HG03025 (cell line): ENCODE data around the gene AP1S3.
A peak's percentile ranks its signal among the peaks of the same experiment; 100 is the strongest.
"Not testable (repeated sequence)": the region's sequence is repeated elsewhere in the genome, so short reads cannot be mapped to it uniquely, and the experiment has no call there.

ENCODE experiments used
- ATAC-seq: cut with Tn5 transposase; IDR thresholded peaks from one replicate; pipeline ENCODE4 v1.9.1; 2021; ENCODE audit warnings: mild to moderate bottlenecking, moderate library complexity; ENCODE audit not compliant: unreplicated experiment, low FRiP score

The AP1S3 gene

DNA sequence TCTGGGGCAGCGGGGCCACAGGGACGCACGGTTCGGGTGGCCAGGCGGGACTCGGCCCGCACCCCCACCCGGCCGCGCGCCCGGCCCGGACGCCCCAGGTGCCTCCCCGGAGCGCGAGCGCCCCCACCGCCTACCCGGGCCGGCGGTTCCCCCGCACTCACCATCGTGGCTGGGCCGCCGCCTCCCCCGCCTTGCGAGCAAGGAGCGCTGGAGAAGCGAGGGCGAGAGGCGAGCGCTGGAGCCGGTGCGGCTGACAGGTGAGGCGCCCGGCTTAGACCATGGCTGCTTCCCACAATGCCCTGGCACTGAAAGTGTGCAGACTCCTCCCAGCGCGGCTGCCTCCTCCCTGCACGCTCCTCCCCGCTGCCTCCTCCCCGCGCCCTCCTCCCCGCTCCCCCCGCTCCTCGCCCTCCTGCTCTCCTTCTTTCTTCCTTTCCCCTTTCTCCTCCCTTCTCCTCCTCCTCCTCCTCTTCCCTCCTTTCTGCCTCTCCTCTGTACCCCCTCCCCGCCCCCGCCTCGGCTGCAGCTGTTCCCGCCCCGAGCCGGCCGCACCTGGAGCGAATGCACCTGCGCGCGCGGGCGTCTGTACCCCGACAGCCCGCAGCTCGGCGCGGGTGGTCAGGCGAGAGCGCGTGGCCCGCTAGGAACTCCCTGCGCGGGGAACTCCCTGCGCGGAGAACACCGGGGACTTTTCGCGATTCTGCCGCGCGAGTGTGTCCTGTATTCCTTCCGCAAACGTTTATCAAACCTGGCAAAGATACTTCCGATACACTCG, at the start of gene AP1S3:
TSS of gene AP1S3 (minus strand) at position 296 of the 775 bp plus-strand sequence. CDS start at position 164, 132 bp downstream.
- peak; percentile 73 for ATAC-seq

DNA sequence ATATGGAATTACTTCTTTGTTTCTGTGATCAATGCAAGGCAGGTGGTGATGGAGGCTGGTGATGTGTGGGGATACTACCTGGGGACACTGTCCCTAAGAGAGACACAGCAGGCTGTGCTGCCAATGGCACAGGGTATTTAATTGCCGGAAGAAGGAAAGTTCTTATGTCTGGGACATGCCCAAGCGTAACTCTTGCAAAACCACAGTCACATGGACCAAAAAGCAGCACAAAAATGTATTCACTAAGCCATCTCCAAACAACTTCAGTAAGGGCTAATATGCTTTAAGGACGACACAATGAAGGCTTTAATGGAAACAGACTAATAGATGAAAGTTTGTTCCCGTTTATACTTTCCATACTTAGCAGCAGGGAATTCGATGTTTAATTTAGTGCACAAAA, 49.7 kb upstream of the AP1S3 start:
- ATAC-seq = no peak

DNA sequence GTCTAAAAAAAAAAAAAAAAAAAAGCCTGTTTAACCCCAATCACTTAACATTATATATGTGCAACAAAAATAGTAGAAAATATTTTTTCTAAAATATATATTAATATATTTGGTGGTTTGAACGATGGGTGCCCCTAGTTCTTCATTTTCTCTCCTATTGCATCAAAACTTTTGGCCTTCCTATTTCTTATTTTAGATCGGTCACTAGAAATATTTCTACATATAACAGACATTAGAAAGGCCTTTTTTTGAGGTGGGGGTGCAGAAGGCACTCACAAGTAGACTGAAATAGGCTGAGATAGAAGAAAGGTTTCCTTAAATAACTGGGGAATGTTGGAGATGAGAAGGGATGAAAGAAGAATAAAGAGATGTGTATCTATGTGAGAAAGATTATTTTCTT, 49.3 kb upstream of the AP1S3 start:
- ATAC-seq = no peak

DNA sequence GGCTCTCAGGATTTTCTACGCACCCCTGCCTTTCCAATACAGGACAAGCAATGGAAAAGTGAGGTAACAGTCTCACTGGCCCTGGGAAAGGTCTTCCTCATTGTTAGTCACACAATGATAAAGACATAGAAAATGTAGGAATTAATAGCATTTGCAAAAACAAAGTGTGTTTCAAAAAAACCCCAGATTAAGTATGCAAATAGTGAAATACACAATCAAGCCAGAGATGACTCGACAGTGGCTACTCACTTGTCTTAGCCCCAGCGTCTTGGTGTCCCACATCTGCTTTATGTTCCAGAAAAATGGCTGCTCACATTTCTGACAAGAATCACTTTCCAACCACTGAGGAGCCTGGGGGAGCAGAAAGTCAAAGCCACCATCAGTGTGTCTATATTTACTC, 47.0 kb upstream of the AP1S3 start:
- ATAC-seq = peak; percentile 86

- ATAC-seq = no peak
Observed at GRCh38 chr2:223882715-223883114, 45.3 kb upstream of the AP1S3 start.

DNA sequence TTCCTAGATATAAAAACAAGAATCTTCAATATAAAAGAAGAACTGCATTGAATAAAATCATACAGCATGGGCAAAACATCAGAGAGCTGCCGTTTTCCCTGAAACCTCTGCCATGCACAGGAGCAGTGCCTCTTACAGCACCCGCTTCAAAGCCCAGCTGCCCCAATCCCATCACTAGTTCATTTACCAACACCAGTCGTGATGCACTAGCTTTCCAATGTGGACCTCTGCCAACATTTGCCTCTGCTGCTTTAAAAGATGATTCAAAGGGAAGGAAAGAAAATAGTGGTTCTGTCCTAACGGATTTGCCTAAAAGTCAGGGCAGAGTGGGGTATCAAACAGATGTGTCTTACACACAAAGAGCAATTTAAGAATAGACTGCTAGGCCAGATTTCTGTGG, 43.4 kb upstream of the AP1S3 start:
- ATAC-seq = no peak

DNA sequence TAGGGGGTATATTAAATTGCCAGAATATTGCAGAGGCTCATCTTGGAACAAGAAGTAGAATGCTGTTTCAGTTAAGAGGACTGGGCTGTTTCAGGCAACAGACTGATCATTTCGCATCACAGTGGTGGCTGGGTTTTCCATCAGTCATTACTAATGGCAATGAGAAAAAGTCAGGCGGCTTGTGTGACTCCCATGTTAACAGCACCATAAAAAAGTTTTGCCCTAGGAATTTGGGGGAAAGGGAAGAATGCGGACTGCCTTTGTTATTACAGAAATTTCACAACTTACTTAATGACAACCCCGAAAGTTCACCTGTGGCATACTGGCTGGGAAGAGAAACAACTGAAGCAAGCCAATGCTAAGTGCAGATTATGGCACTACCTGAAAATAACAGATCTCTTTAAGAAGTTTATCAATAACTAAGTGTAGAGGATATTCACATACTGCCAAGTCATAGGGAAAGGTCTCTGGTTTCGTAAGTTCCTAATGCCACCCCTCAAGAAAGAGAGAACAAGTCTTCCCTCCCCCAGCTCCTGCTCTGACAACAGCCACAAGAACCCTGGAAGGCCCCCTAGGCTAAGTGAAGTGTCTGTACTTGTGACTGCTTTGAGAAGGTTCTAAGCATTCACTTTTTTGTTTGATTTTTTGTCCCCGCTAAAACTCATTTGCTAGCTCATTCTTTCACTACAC, 40.5 kb upstream of the AP1S3 start:
- no peak for ATAC-seq

GRCh38 chr2:223873672-223874071, 36.3 kb upstream of the AP1S3 start:
- ATAC-seq = no peak

DNA sequence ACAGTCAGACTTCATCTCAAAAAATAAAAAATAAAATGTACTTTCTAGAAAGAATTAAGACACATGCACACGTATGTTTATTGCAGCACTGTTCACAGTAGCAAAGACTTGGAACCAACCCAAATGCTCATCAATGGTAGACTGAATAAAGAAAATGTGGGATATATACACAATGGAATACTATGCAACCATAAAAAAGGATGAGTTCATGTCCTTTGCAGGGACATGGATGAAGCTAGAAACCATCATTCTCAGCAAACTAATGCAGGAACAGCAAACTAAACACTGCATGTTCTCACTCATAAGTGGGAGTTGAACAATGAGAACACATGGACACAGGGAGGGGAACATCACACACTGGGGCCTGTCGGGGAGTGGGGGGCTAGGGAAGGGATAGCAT, 35.4 kb upstream of the AP1S3 start:
- not testable (repeated sequence) for ATAC-seq

GRCh38 chr2:223871661-223872060, 34.3 kb upstream of the AP1S3 start:
- not testable (repeated sequence) for ATAC-seq

DNA sequence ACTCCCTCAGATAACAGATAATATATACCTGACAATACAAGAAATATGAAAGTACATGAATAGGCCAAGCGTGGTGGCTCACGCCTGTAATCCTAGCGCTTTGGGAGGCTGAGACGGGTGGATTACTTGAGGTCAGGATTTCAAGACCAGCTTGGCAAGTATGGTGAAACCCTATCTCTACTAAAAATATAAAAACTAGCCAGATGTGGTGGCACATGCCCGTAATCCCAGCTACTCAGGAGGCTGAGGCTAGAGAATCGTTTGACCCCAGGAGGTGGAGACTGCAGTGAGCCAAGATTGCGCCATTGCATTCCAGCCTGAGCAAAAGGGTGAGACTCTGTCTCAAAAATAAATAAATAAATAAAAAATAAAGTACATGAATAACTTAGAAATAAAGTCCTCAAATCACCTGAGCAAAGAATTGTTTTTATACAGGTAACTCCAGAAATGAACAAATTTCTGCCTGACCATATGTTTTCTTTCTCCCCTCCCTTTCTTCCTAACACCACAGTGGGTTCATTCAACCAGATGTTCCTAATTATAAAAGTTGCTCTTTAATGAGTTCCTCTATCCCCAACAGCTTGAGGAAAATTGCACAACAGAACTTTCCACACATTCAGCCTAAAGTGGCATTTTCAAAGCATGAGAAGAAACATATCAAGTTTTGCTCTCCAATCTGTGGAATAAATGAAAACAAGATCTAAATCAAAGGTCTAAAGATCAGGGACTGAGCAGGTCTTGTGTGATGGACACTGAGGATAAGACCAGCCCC, 33.6 kb upstream of the AP1S3 start:
- no peak for ATAC-seq

- ATAC-seq = no peak
Observed at GRCh38 chr2:223868005-223868404, 30.6 kb upstream of the AP1S3 start.

- no peak for ATAC-seq
Observed at GRCh38 chr2:223865907-223866508, 28.6 kb upstream of the AP1S3 start.

GRCh38 chr2:223865124-223865523, 27.7 kb upstream of the AP1S3 start:
- ATAC-seq = no peak

DNA sequence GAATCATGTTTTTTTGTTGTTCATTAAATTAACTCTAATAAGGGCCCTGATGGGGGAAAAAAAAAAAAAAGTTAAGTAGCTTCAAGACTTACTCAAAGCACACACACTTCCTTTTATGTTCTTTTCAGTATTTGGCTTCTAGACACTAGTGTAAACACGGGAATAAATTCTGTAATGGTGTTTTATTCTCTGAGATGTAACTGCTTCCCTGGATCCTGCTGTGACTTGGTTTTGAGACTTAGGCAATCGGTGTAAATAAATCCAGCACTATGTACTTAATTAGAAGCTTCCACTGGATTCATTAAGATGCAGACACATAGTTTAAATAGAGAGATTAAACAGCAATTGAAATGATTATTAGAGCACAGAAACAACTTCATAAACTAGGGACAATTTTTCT, 26.1 kb upstream of the AP1S3 start:
- ATAC-seq = no peak

DNA sequence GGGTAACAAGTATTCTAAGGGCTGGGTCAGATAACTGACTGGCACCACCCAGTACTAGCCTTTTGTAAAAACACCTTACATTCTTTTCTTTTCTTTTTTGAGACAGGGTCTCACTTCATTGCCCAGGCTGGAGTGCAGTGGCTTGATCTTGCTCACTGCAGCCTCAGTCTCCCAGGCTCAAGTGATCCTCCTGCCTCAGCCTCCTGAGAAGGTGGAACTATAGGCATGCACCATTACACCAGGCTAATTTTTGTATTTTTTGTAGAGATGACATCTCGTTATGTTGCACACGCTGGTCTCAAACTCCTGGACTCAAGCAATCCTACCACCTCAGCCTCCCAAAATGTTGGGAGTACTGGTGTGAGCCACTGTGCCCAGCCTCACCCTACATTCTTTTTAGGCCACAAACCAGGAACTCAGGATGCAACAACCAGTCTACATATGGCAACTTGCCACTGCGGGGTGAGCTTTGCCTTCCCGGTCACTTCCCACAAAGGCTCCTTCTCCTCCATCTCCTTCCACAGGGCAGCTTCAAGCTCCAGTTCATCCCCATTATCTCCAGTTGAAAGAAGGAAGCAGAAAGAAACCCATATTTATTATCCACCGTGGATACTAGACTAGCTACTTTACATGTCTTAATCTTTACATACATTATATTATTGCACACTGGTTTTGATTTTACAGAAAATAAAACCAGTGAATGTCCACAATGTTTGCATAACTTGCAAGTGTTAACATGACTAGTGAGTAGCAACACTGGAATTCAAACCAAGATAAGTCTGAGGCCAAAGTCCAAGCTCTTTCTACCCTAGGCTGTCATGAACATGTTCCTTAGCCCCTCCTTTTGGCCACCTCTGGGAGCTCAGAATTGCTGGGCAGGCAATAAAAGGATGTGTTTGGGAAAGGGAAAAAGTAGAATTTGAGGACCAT, 23.7 kb upstream of the AP1S3 start:
- no peak for ATAC-seq

- no peak for ATAC-seq
Observed at GRCh38 chr2:223859070-223859469, 21.7 kb upstream of the AP1S3 start.

DNA sequence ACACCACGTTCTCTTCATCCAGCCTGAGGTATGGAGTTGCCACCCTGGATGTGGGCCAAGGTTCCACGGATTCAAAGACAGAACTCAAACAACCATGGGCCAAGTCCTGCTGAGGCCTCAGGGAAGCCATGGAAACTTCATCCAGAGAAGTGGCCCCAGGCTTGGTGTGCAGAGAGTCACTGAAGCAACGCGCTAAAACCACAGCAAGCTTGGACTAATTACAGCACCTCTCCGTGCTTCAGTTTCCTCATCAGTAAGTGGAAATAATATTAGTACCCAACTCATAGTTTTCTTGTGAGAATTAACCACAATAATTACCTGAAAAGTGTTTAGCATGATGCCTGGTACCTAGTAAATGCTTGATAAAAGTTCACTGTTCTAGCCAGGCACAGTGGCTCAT, 19.2 kb upstream of the AP1S3 start:
- no peak for ATAC-seq

DNA sequence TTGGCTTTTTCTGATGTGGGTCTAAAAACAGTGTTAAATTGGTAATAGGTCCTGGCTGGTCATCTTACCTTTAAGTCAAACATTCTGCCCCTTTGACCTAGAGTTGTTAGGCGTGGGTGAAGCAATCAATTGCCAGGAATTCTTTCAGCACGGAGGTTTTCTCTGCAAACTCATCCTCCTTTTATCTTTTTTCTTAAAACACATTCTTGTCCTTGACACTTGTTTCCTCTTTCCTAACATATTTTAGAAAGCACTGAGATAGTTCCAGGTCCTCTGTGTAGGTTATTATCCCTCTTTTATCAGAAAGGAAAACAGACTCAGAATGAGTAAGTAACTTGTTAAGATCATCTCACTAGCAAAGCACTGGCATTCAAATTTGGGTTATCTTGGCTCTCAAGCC, 18.6 kb upstream of the AP1S3 start:
- no peak for ATAC-seq

DNA sequence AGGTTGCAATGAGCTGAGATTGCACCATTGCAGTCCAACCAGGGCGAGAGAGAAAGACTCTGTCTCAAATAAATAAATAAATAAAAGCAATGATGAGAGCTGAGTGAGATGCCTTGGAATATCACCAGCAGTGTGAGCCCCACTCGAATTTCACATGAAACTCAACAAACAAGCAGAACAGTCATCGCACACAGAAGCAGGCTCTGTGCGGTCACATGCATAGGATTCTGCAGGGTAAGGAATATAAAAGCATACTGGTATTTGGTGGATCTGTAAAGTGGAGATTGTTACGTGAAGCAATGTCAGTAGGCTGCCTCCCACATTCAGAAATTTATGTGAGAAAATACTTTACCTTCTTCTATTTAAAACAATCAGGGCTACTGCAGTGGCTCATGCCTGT, 18.0 kb upstream of the AP1S3 start:
- no peak for ATAC-seq
